Adrenal gland (tissue), 5 donors: ENCODE data around the gene SMCHD1.

Experiments used
- POLR2A ChIP-seq, 2 donors: fragments of 450-650 bp; IDR thresholded peaks; one replicate each; pipeline ENCODE4 v1.6.1; 2017; ENCODE audit warnings: antibody characterized with exemption in 2 of 2, mild to moderate bottlenecking in 2 of 2, moderate library complexity in 1 of 2
- TF ChIP-seq, protein P1 (sequence below), 6 experiments: fragments of 450-650 bp in 4 of 6; fragments of 200-600 bp in 2 of 6; sonication (generic) in 1 of 6; IDR thresholded peaks; 1 replicate in 5 of 6; 2 replicates in 1 of 6; pipeline versions ENCODE4 v1.5.1 to v1.8.0; 2016 to 2021; ENCODE audit warnings: antibody characterized with exemption in 6 of 6, mild to moderate bottlenecking in 2 of 6, moderate library complexity in 1 of 6
- donor health status: DM: no; HTN: no; CAD: no.

DNA sequence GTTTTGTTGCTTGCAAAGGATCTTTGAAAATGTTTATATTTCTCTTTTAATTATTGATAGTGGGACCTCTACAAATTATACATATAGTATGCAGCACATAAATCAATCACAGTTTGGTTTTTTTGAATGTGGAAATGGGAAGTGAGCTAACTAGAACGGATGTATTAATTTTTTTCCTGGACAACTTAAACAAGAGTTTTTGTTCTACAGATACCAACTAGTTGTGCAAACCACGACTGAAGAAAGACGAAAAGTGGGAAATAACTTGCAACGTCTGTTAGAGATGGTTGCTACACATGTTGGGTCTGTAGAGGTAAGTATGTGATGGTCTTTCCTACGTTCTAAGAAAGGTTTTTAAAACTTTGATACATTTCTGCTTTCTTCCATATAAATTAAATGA lies 45.0 kb upstream of the SMCHD1 start:
- TF ChIP-seq, protein P1, sequence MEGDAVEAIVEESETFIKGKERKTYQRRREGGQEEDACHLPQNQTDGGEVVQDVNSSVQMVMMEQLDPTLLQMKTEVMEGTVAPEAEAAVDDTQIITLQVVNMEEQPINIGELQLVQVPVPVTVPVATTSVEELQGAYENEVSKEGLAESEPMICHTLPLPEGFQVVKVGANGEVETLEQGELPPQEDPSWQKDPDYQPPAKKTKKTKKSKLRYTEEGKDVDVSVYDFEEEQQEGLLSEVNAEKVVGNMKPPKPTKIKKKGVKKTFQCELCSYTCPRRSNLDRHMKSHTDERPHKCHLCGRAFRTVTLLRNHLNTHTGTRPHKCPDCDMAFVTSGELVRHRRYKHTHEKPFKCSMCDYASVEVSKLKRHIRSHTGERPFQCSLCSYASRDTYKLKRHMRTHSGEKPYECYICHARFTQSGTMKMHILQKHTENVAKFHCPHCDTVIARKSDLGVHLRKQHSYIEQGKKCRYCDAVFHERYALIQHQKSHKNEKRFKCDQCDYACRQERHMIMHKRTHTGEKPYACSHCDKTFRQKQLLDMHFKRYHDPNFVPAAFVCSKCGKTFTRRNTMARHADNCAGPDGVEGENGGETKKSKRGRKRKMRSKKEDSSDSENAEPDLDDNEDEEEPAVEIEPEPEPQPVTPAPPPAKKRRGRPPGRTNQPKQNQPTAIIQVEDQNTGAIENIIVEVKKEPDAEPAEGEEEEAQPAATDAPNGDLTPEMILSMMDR (IDR thresholded peaks at IDR 0.05) = no peak
- no peak for TF ChIP-seq POLR2A (IDR thresholded peaks at IDR 0.05)
